ENCODE measurements around the gene CTSO. TPM values are rescaled to one million over a fixed set of nuclear protein-coding genes. Genes with fewer than 3 reads are reported as not detected.
A peak's percentile ranks its signal among the peaks of the same experiment; 100 is the strongest.

CTSO gene
- total RNA-seq, 1 donor from 2014 or later: 4.3 TPM

- no peak overlapping the region for H3K27ac Mint-ChIP-seq
- H3K27me3 Mint-ChIP-seq: no peaks in the 10 kb centered on the region
- DNase-seq (ENCODE audit: extremely low spot score, unreplicated experiment): no peak
- H3K36me3 Mint-ChIP-seq: no peaks in the 10 kb centered on the region
- H3K4me3 Mint-ChIP-seq: no peak overlapping the region
- peaks cover 7% of the 10 kb centered on the region for H3K4me1 Mint-ChIP-seq (ENCODE audit: unreplicated experiment)
- no peaks in the 10 kb centered on the region for H3K9me3 Mint-ChIP-seq
- TF ChIP-seq, protein P1, sequence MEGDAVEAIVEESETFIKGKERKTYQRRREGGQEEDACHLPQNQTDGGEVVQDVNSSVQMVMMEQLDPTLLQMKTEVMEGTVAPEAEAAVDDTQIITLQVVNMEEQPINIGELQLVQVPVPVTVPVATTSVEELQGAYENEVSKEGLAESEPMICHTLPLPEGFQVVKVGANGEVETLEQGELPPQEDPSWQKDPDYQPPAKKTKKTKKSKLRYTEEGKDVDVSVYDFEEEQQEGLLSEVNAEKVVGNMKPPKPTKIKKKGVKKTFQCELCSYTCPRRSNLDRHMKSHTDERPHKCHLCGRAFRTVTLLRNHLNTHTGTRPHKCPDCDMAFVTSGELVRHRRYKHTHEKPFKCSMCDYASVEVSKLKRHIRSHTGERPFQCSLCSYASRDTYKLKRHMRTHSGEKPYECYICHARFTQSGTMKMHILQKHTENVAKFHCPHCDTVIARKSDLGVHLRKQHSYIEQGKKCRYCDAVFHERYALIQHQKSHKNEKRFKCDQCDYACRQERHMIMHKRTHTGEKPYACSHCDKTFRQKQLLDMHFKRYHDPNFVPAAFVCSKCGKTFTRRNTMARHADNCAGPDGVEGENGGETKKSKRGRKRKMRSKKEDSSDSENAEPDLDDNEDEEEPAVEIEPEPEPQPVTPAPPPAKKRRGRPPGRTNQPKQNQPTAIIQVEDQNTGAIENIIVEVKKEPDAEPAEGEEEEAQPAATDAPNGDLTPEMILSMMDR (conservative IDR thresholded peaks at IDR 0.05): no peak
These were observed 9.1 kb upstream of the CTSO start for GRCh38 chr4:155962767-155963166.

DNA sequence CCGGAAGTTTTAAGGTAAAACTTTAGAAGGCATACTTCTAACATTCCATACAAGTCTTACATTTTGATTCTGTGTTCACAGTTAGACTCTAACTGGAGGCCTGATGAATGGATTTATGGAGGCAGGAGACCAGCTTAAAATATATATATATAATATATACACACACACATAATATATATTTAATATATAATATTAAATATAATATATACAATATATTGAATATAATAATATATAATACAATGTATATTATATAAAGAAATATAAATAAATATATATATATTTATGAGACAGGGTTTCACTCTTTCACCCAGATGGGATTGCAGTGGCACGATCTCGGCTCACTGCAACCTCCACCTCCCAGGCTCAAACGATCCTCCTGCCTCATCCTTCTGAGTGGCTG is 7.9 kb upstream of the CTSO start:
- no peak for DNase-seq (ENCODE audit: extremely low spot score, unreplicated experiment)
- no peak overlapping the region for H3K4me3 Mint-ChIP-seq
- no peaks in the 10 kb centered on the region for H3K9me3 Mint-ChIP-seq
- peaks cover 1% of the 10 kb centered on the region for H3K4me1 Mint-ChIP-seq (ENCODE audit: unreplicated experiment)
- H3K27ac Mint-ChIP-seq: no peak overlapping the region
- TF ChIP-seq, protein P1 (conservative IDR thresholded peaks at IDR 0.05): no peak
- no peaks in the 10 kb centered on the region for H3K36me3 Mint-ChIP-seq
- H3K27me3 Mint-ChIP-seq: no peaks in the 10 kb centered on the region

GRCh38 chr4:155960522-155960921 is 6.9 kb upstream of the CTSO start:
- no peak overlapping the region for H3K4me3 Mint-ChIP-seq
- no peaks in the 10 kb centered on the region for H3K9me3 Mint-ChIP-seq
- DNase-seq (ENCODE audit: extremely low spot score, unreplicated experiment): no peak
- no peaks in the 10 kb centered on the region for H3K4me1 Mint-ChIP-seq (ENCODE audit: unreplicated experiment)
- H3K27me3 Mint-ChIP-seq: no peaks in the 10 kb centered on the region
- TF ChIP-seq, protein P1 (conservative IDR thresholded peaks at IDR 0.05): no peak
- H3K36me3 Mint-ChIP-seq: no peaks in the 10 kb centered on the region
- H3K27ac Mint-ChIP-seq: no peak overlapping the region

DNA sequence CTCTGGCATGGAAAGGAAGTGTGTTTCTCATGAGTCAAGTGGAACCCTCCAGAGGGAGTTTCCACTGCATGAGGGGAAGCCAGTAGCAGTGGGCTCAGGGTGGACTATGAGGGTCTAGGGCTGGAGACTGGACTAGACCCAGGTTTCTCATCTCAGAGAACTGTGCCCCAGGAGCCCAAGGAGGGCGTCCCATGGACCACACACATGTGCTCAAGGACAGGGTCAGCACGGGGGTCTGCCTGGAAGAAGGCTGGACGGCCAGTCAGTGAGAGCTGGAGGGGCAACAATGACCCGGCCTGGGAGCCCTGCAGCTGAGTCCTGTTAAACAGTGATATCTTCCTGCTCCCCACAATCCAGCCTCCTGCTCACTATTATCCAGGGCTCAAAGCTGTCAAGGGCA is 5.8 kb upstream of the CTSO start:
- Mint-ChIP-seq H3K27ac (no peak overlapping the region), H3K4me1 (ENCODE audit: unreplicated experiment) (no peaks in the 10 kb centered on the region), H3K36me3 (no peaks in the 10 kb centered on the region), H3K9me3 (no peaks in the 10 kb centered on the region), H3K27me3 (no peaks in the 10 kb centered on the region), H3K4me3 (no peak overlapping the region)
- TF ChIP-seq, protein P1 (conservative IDR thresholded peaks at IDR 0.05): no peak
- DNase-seq (ENCODE audit: extremely low spot score, unreplicated experiment): no peak

GRCh38 chr4:155956461-155956860 is 2.8 kb upstream of the CTSO start:
- Mint-ChIP-seq H3K27me3 (no peaks in the 10 kb centered on the region), H3K4me1 (ENCODE audit: unreplicated experiment) (peaks cover 5% of the 10 kb centered on the region), H3K9me3 (no peaks in the 10 kb centered on the region), H3K27ac (no peak overlapping the region), H3K36me3 (peaks cover 3% of the 10 kb centered on the region), H3K4me3 (no peak overlapping the region)
- TF ChIP-seq, protein P1 (conservative IDR thresholded peaks at IDR 0.05): no peak
- DNase-seq (ENCODE audit: extremely low spot score, unreplicated experiment): no peak

DNA sequence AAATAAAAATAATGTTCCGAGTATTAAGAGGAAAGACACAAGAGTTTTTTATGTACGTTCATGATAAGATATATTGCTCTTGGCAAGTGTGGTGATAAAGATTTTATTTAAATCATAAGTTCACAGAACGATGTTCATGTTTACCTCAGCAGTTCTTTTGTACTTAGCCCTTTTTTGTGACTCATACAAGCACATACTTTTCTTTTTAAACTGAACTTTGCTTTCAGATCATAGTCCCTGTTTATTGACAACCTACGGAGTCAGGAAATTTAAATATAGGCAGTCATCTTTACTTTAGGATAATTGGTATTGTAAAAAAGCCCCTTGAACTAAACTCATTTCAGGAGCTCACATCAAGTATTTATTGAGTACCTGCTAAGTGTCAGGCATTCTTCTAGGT is 1.3 kb upstream of the CTSO start:
- Mint-ChIP-seq H3K27ac (no peak overlapping the region), H3K27me3 (no peaks in the 10 kb centered on the region), H3K9me3 (no peaks in the 10 kb centered on the region), H3K36me3 (peaks cover 3% of the 10 kb centered on the region), H3K4me3 (peak overlapping the region; percentile 21), H3K4me1 (ENCODE audit: unreplicated experiment) (peaks cover 5% of the 10 kb centered on the region)
- TF ChIP-seq, protein P1 (conservative IDR thresholded peaks at IDR 0.05): no peak
- DNase-seq (ENCODE audit: extremely low spot score, unreplicated experiment): no peak
